ENCODE measurements around the gene CEP170B. TPM values are rescaled to one million over a fixed set of nuclear protein-coding genes. Genes with fewer than 3 reads are reported as not detected.

The CEP170B gene
- total and polyA plus RNA-seq, 2 of the 8 experiments (the other 6 are each of a cell fraction or from before 2014, with no cell fraction given): 9.1 to 33.8 TPM

DNA sequence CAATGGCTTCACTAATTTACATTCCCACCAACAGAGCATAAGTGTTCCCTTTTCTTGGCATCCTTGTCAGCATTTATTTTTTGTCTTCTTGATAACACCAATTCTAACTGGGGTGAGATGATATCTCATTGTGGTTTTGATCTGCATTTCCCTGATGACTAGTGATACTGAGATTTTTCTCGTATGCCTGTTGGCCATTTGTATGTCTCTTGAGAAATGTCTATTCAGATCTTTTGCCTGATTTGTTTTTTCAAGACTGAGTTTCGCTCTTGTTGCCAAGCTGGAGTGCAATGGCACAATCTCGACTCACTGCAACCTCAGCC lies 54.9 kb downstream of the CEP170B start:
- Histone ChIP-seq H3K9ac (replicated peaks in 1 of 4; ENCODE audit: extremely low read depth in 1 of 4, low read depth in 3 of 4, low read length in 3 of 4) (no peak overlapping the region), H3K36me3 (ENCODE audit: control insufficient read depth in 2 of 4, insufficient read depth in 4 of 4, low read length in 3 of 4) (no peaks in the 10 kb centered on the region), H3K79me2 (ENCODE audit: control insufficient read depth in 1 of 2, insufficient read depth in 2 of 2, low read length in 2 of 2) (no peaks in the 10 kb centered on the region), H2BK20ac (ENCODE audit: low read length) (no peak overlapping the region), H2BK5ac (ENCODE audit: low read depth, low read length) (no peak overlapping the region), H4K5ac (ENCODE audit: insufficient read length, low read depth, low read length) (no peak overlapping the region), H3K9me3 (ENCODE audit: insufficient read depth in 2 of 2, low read depth in 1 of 2, low read length in 1 of 2) (no peaks in the 10 kb centered on the region; a peak in 1 of 4 replicates), H2AFZ (ENCODE audit: low read length) (no peak overlapping the region), H3K23ac (ENCODE audit: insufficient read length) (no peak overlapping the region), H3K23me2 (ENCODE audit: low read depth, low read length) (no peaks in the 10 kb centered on the region), H3K27me3 (replicated peaks in 1 of 4; ENCODE audit: control insufficient read depth in 3 of 4, extremely low read depth in 1 of 4, insufficient read depth in 3 of 4, low read length in 3 of 4) (no peaks in the 10 kb centered on the region), H3K4ac (replicated peaks; ENCODE audit: insufficient read length, low read depth, low read length) (no peak overlapping the region), H3K18ac (ENCODE audit: extremely low read depth, low read length) (no peak overlapping the region), H3K4me1 (replicated peaks in 1 of 4; ENCODE audit: control insufficient read depth in 3 of 4, insufficient read depth in 4 of 4, low read length in 3 of 4) (no peaks in the 10 kb centered on the region), H3K14ac (ENCODE audit: insufficient read length) (no peak overlapping the region), H2AK5ac (ENCODE audit: low read depth, low read length) (no peak overlapping the region), H3K56ac (replicated peaks; ENCODE audit: insufficient read length, low read depth, low read length) (no peak overlapping the region), H4K8ac (ENCODE audit: extremely low read depth, insufficient read depth, low read length) (no peak overlapping the region), H3K79me1 (ENCODE audit: low read depth, low read length) (no peaks in the 10 kb centered on the region), H2BK15ac (ENCODE audit: low read length) (no peak overlapping the region), H2BK12ac (ENCODE audit: low read depth, low read length) (no peak overlapping the region), H3K4me3 (ENCODE audit: extremely low read depth in 1 of 4, insufficient read depth in 2 of 4, low read depth in 3 of 4, low read length in 4 of 4) (no peak overlapping the region), H4K20me1 (replicated peaks in 1 of 2; ENCODE audit: control insufficient read depth in 1 of 2, insufficient read depth in 2 of 2, low read length in 2 of 2) (no peaks in the 10 kb centered on the region), H2BK120ac (replicated peaks; ENCODE audit: low read depth, low read length) (no peak overlapping the region), H3K27ac (ENCODE audit: low read depth, low read length) (no peak overlapping the region), H4K91ac (replicated peaks; ENCODE audit: insufficient read length, low read length) (no peak overlapping the region), H3K4me2 (ENCODE audit: insufficient read depth in 1 of 2, low read depth in 2 of 2, low read length in 2 of 2) (no peak overlapping the region)
- DNase-seq (ENCODE audit: low read depth in 1 of 2, low spot score in 2 of 2): no peak
- FAIRE-seq: no peak
- POLR2A ChIA-PET (ENCODE audit: partially characterized antibody): no interaction called here
- TF ChIP-seq SIX5 (IDR thresholded peaks at IDR 0.05; ENCODE audit: low read depth, low read length): no peak
- no peak for TF ChIP-seq HDAC6 (IDR thresholded peaks at IDR 0.05; ENCODE audit: low read depth, low read length)
- 67% methylated on average over 3 of the region's 3 CpGs; no CpG with 5 or more reads in 1 of the 2 experiments for WGBS, 2 experiments (ENCODE audit: extremely low coverage in 1 of 2, insufficient coverage in 1 of 2, insufficient read length in 1 of 2, insufficient replicate concordance in 2 of 2, low coverage in 1 of 2, low lambda C conversion rate in 2 of 2, missing lambda C conversion rate in 1 of 2)
- CTCF ChIA-PET (ENCODE audit: partially characterized antibody): no interaction called here

All from H1 (cell line).